PFSK-1 (cell line): ENCODE data around the gene TFRC.

Source experiments
- POLR2AphosphoS5 ChIP-seq: IDR thresholded peaks from 2 replicates; pipeline ENCODE4 v1.6.1; 2012; ENCODE audit warnings: low read depth, mild to moderate bottlenecking, control low read depth, low read length, moderate library complexity
- TF ChIP-seq, protein P1 (sequence below), 2 experiments: IDR thresholded peaks; 2 replicates each; pipeline versions ENCODE4 v1.6.1 to v1.8.0; 2011 to 2012; ENCODE audit warnings: low read depth in 2 of 2, low read length in 2 of 2, control low read depth in 1 of 2, inconsistent platforms in 1 of 2, mild to moderate bottlenecking in 1 of 2, moderate library complexity in 1 of 2; ENCODE audit not compliant: insufficient read depth in 1 of 2

DNA sequence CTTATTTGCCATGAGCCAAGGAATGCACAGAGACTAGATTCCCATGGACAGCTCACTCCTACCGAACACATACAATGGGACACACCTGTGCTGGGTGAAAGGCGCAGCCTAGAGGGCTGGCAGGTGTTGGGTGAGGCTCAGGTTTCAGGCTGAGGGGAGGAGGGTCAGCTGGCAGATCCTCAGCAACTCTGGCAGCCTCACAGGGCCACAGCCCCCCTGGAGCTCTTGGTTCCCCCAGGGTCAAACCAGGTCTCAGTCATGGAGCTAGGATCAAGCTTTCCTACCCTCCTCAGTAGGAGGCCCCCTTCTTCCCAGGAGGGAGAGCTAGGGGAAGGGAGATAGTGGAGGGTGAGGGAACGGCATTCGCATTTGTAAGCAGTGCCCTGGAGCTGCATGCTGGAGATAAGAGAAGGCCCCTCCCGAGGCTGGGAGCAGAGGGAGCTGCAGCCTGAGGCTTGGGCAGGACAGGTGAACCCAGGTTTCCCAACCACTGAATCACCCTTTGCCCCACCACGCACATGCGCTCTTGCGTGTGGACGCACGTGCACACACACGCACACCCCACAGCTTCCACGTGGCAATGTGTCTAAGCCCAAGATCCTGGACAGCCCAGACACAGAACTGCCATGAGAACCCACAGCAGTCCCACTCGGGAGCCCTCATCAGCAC lies 26.3 kb upstream of the TFRC start:
- TF ChIP-seq POLR2AphosphoS5: no peak
- TF ChIP-seq, protein P1, sequence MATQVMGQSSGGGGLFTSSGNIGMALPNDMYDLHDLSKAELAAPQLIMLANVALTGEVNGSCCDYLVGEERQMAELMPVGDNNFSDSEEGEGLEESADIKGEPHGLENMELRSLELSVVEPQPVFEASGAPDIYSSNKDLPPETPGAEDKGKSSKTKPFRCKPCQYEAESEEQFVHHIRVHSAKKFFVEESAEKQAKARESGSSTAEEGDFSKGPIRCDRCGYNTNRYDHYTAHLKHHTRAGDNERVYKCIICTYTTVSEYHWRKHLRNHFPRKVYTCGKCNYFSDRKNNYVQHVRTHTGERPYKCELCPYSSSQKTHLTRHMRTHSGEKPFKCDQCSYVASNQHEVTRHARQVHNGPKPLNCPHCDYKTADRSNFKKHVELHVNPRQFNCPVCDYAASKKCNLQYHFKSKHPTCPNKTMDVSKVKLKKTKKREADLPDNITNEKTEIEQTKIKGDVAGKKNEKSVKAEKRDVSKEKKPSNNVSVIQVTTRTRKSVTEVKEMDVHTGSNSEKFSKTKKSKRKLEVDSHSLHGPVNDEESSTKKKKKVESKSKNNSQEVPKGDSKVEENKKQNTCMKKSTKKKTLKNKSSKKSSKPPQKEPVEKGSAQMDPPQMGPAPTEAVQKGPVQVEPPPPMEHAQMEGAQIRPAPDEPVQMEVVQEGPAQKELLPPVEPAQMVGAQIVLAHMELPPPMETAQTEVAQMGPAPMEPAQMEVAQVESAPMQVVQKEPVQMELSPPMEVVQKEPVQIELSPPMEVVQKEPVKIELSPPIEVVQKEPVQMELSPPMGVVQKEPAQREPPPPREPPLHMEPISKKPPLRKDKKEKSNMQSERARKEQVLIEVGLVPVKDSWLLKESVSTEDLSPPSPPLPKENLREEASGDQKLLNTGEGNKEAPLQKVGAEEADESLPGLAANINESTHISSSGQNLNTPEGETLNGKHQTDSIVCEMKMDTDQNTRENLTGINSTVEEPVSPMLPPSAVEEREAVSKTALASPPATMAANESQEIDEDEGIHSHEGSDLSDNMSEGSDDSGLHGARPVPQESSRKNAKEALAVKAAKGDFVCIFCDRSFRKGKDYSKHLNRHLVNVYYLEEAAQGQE (IDR thresholded peaks at IDR 0.05; ENCODE audit: insufficient read depth in 1 of 2, low read depth in 2 of 2, low read length in 2 of 2): no peak
